Ishikawa (cell line): Measurements from ENCODE around the gene MRPL21.

Source experiments
- CEBPB ChIP-seq: IDR thresholded peaks from 2 replicates; pipeline ENCODE4 v1.6.1; 2012
- CREB1 ChIP-seq: IDR thresholded peaks from 2 replicates; pipeline ENCODE4 v1.6.1; 2012; ENCODE audit warnings: low read depth
- EGR1 ChIP-seq: IDR thresholded peaks from 2 replicates; pipeline ENCODE4 v1.6.1; 2012
- EP300 ChIP-seq: IDR thresholded peaks from 2 replicates; pipeline ENCODE4 v1.6.1; 2012; ENCODE audit warnings: borderline replicate concordance
- FOXM1 ChIP-seq: IDR thresholded peaks from 2 replicates; pipeline ENCODE4 v1.6.1; 2012; ENCODE audit warnings: low read depth, borderline replicate concordance
- NFIC ChIP-seq: IDR thresholded peaks from 2 replicates; pipeline ENCODE4 v1.6.1; 2012
- RAD21 ChIP-seq: IDR thresholded peaks from 2 replicates; pipeline ENCODE4 v1.6.1; 2012; ENCODE audit warnings: low read depth
- TAF1 ChIP-seq: IDR thresholded peaks from 2 replicates; pipeline ENCODE4 v1.6.1; 2012; ENCODE audit warnings: low read depth, mild to moderate bottlenecking
- TCF12 ChIP-seq: IDR thresholded peaks from 2 replicates; pipeline ENCODE4 v1.6.1; 2012; ENCODE audit warnings: low read depth
- TEAD4 ChIP-seq: IDR thresholded peaks from 2 replicates; pipeline ENCODE4 v1.6.1; 2012
- YY1 ChIP-seq: IDR thresholded peaks from 2 replicates; pipeline ENCODE4 v1.6.1; 2012; ENCODE audit warnings: low read depth
- ZBTB7A ChIP-seq: IDR thresholded peaks from 2 replicates; pipeline ENCODE4 v1.6.1; 2012; ENCODE audit warnings: low read depth
- TF ChIP-seq, protein P1 (sequence below): IDR thresholded peaks from 2 replicates; pipeline ENCODE4 v1.6.1; 2012
- TF ChIP-seq, protein P2 (sequence below): IDR thresholded peaks from 2 replicates; pipeline ENCODE4 v1.6.1; 2012; ENCODE audit warnings: low read depth, mild to moderate bottlenecking
- TF ChIP-seq, protein P3 (sequence below): IDR thresholded peaks from 2 replicates; pipeline ENCODE4 v1.6.1; 2012

The MRPL21 gene

DNA sequence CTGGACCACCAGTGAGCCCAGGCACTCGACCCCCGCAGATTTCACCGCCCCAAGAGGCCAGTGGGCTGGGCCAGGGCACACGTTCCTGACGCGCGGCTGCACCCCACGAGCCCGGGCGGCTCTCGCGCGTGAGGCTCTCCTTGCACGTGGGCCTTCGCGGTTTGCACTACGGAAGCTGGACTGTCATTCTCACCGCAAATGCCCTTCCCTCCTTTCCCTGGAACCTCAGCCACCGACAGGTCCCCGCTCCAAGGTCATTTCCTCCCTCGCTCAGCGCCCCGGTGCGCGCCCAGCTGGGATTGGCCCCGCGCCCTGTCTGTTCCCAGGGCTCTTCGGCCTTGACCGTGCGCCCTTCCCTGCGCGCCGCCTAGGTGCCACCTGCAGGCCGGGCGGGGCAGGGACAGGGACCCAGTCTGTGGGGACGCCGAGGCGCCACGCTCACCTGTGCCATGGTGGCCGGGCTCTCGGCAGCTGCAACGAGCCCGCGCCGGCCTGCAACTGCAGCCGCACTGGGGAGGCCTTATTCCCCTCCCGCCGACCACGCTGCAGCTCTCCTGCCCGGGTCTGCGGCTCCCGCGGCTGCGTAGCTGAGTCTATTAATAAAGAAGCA is 59.8 kb downstream of the MRPL21 start:
- TF ChIP-seq YY1 = peak; percentile 46; the same call in 1 of the 2 replicates
- no peak for TF ChIP-seq TCF12
- peak; percentile 81; the same call in 1 of the 2 replicates for TF ChIP-seq RAD21
- TF ChIP-seq FOXM1 = no peak
- TF ChIP-seq EGR1 = no peak
- TF ChIP-seq, protein P1, sequence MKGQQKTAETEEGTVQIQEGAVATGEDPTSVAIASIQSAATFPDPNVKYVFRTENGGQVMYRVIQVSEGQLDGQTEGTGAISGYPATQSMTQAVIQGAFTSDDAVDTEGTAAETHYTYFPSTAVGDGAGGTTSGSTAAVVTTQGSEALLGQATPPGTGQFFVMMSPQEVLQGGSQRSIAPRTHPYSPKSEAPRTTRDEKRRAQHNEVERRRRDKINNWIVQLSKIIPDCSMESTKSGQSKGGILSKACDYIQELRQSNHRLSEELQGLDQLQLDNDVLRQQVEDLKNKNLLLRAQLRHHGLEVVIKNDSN = no peak
- TF ChIP-seq CREB1 = no peak
- 0 out of 2 replicates have a peak, but pooled peaks have one; percentile 18 for TF ChIP-seq TEAD4
- 0 out of 2 replicates have a peak, but pooled peaks have one; percentile 37 for TF ChIP-seq TAF1
- TF ChIP-seq, protein P2, sequence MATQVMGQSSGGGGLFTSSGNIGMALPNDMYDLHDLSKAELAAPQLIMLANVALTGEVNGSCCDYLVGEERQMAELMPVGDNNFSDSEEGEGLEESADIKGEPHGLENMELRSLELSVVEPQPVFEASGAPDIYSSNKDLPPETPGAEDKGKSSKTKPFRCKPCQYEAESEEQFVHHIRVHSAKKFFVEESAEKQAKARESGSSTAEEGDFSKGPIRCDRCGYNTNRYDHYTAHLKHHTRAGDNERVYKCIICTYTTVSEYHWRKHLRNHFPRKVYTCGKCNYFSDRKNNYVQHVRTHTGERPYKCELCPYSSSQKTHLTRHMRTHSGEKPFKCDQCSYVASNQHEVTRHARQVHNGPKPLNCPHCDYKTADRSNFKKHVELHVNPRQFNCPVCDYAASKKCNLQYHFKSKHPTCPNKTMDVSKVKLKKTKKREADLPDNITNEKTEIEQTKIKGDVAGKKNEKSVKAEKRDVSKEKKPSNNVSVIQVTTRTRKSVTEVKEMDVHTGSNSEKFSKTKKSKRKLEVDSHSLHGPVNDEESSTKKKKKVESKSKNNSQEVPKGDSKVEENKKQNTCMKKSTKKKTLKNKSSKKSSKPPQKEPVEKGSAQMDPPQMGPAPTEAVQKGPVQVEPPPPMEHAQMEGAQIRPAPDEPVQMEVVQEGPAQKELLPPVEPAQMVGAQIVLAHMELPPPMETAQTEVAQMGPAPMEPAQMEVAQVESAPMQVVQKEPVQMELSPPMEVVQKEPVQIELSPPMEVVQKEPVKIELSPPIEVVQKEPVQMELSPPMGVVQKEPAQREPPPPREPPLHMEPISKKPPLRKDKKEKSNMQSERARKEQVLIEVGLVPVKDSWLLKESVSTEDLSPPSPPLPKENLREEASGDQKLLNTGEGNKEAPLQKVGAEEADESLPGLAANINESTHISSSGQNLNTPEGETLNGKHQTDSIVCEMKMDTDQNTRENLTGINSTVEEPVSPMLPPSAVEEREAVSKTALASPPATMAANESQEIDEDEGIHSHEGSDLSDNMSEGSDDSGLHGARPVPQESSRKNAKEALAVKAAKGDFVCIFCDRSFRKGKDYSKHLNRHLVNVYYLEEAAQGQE = no peak
- TF ChIP-seq NFIC = peak; percentile 78
- TF ChIP-seq, protein P3, sequence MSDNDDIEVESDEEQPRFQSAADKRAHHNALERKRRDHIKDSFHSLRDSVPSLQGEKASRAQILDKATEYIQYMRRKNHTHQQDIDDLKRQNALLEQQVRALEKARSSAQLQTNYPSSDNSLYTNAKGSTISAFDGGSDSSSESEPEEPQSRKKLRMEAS = peak; percentile 87
- no peak for TF ChIP-seq CEBPB
- TF ChIP-seq EP300 = no peak
- TF ChIP-seq ZBTB7A = no peak

DNA sequence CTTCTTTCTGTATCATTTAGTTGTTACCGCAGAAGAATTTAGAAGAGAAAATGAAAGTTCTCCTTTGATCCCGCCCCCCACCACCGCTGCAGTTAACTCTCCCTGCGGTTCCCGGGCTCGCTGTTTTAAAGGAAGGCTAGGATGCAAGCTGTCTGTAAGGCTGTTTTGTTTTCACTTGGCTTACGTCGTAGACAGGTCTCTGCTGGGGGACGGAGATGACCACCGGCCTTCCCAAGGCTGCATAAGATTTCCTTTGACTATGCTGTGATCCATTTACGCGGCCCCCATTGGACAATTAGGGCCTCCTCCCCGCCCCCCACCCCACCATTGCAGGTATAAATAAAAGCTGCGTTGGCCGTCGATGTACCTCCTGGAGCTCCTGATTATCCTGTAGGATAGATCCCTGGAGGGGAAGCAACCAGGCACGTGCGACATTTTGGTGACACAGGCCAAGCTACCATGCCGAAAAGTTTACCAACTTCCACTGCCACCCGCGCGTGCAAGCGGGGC is 60.5 kb downstream of the MRPL21 start:
- TF ChIP-seq TCF12 (no peak), TEAD4 (no peak), EGR1 (no peak), TAF1 (no peak), YY1 (no peak), CEBPB (no peak), NFIC (no peak)
- TF ChIP-seq, protein P3 = no peak

DNA sequence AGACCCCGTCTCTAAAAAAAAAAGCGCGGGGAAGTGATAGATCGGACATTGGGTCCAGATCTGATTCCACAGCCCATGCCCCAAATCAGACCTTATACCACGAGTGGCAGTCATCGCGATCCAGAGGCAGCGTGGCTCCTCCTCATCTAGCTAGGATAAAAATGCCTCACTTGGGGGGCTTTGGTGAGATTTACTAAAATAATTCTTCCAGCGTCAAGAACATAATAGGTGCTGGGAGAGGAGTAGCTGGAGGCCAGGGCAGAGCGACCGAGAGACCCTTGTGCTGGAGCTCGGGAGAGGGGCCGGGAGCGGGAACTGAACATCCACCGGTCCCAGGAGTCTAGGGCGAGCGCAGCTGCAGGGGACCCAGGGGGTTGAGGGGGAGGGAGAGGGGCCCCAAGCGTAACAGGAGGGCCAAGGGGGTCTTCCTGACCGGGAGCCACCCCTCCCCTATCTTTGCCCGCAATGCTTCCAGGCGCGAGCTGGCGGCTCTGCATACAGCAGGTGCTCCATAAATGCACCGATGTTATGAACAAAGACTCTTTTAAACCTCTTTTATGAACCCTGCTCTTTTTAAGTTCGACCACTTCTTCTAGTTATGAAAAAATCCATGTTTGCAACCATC is 61.1 kb downstream of the MRPL21 start:
- TF ChIP-seq FOXM1 (no peak), TAF1 (no peak), ZBTB7A (no peak), RAD21 (no peak), TEAD4 (no peak), EP300 (no peak), YY1 (no peak), CREB1 (no peak), EGR1 (no peak), NFIC (no peak), TCF12 (no peak), CEBPB (no peak)
- TF ChIP-seq, protein P1 = no peak
- TF ChIP-seq, protein P3 = no peak
- TF ChIP-seq, protein P2 = no peak

DNA sequence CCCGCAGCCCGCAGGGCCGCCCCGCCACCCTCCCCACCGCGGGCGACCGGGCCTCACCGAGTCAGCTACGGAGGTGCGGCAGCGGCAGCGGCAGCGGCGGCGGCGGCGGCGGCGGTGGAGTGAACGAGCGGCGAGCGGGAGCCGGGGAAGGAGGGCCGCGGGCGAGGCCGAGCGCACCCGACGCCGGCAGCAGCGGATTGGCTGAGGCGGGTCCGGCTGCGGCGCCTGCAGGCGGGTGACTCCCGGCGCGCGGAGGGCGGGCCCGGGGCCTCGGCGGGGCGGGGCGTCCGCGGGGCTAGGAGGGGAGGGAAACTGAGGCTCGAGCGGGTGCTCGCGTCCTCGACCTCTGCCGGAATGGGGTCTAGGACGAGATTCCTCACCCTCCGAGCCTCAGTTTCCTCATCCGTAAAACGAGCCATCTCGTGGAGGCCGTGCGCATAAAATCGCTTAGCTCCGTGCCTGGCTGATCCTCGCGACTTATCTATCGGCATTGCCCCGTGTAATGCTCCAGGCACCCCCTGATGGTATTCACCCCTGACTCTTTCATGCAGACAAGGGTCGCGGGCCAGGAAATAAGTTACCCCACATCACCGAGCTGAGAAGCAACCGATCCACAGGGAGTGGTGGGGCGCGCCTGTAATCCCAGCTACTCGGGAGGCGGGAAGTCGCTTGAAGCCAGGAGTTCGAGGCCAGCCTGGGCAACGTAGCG is 61.8 kb downstream of the MRPL21 start, which contains the start of gene CPT1A:
CPT1A (minus strand) TSS at position 199 of the 709 bp plus-strand sequence. CDS start 26,442 bp downstream, outside the sequence.
- TF ChIP-seq NFIC (no peak), YY1 (no peak), RAD21 (no peak)
